Cardiac fibroblast (primary cell): ENCODE data around the gene DNAJB5.

Experiments
- DNase-seq, 2 donors: peaks; one replicate each; pipeline versions ENCODE4 v3.0.0 to v3.0.0-alpha.2; 2010; ENCODE audit warnings: low read depth in 2 of 2
- H3K4me3 ChIP-seq, 2 donors: replicated peaks in 1 of 2; 1 replicate in 1 of 2; 2 replicates in 1 of 2; pipeline ENCODE4 v1.5.1; 2011; ENCODE audit warnings: low read depth in 2 of 2, low read length in 2 of 2, mild to moderate bottlenecking in 2 of 2, moderate library complexity in 1 of 2
- TF ChIP-seq, protein P1 (sequence below): IDR thresholded peaks from one replicate; pipeline ENCODE4 v1.5.1; 2011; ENCODE audit warnings: low read depth, mild to moderate bottlenecking, low read length, inconsistent platforms

The DNAJB5 gene

DNA sequence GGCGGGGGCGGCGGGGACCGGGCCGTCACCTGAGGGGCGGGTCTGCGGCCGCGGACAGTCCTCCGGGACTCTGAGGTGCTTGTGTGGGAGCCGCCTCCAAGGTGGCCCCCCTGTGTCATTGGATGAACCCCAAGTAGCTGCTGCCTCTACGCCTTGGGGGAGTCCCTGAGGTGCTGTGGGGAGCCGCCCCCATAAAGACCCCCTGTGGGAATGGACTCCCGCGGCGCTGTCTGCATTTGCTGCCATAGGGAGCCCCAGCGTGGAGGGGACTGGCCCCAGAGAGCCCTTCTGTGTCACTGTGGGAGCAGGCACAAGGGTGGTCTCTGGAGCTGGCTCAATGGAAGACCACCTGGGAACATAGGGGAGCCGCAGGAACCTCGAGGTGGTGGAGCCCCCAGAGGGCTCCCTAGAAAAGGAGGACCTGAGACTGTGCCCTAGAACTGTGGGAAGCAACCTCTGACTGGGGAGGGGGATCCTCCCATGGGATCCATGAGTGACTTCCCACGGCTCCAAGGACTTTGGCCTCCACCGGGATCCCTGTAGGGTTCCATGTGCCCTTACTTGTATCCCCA is 31.0 kb upstream of the DNAJB5 start:
- DNase-seq = no peak
- TF ChIP-seq, protein P1, sequence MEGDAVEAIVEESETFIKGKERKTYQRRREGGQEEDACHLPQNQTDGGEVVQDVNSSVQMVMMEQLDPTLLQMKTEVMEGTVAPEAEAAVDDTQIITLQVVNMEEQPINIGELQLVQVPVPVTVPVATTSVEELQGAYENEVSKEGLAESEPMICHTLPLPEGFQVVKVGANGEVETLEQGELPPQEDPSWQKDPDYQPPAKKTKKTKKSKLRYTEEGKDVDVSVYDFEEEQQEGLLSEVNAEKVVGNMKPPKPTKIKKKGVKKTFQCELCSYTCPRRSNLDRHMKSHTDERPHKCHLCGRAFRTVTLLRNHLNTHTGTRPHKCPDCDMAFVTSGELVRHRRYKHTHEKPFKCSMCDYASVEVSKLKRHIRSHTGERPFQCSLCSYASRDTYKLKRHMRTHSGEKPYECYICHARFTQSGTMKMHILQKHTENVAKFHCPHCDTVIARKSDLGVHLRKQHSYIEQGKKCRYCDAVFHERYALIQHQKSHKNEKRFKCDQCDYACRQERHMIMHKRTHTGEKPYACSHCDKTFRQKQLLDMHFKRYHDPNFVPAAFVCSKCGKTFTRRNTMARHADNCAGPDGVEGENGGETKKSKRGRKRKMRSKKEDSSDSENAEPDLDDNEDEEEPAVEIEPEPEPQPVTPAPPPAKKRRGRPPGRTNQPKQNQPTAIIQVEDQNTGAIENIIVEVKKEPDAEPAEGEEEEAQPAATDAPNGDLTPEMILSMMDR = no peak
- H3K4me3 ChIP-seq = peak overlapping the region in 1 of 2 donors; percentile 22

DNA sequence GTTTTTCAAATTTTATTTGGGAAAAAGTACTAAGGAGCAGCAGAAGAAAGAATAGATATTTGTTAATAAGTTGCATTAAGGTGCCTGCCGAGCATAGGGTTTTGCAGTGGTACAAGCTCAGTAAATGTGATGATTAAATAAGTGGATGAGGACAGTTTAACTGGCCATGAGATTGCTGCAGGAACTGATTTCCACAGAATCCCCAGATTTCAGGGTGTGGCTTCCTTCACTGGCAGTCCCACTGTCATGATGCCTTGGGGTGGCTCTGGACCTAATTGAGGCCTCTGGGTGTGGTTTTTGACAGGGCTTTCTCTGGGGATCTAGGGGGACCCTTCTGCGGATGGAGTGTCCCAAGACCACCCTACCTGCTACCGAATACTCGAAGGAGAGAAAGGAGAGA is 30.1 kb upstream of the DNAJB5 start:
- TF ChIP-seq, protein P1 = no peak
- no peak overlapping the region for H3K4me3 ChIP-seq
- no peak for DNase-seq

DNA sequence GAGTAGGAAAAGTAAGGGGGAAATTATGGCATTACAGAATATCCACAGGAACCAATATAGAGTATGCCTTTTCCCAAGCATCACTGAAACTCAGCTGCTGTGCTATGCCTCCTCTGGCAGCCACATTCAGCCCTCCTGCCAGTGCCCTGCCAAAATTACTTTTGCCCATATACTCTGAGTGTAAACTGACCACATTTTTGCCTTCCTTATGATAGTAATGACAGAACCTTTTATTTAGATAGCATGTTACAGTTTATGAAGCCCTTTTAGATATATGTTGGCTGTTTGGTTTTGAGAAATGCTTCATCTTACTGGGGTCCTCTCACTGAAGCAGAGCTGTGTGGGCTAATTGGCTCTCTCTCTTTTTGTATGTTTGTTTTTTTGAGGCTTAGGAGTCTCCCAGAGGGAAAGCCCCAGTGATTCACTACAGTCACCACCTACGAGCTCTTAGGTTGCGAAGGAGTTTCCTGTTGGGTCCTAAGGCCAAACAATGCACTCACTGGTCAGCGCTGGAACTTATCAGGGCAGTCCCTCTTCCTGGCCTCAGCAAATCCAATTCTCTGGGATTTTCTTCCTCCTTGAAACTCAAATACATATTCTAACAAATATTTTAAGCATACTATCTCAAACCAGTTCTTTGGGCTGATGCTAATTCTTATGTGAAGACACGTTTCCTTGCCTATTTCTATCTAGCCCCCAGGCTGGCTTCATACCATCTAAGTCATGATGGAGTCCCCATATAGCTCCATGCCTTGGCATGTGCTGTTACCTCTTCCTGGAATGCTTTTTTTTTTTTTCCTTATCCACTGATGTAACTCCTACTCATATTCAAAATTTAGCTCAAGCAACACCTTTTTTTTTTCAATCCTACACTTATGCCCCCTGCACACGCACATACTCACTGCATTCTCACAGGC is 27.7 kb upstream of the DNAJB5 start:
- peak; percentile 75 to 87 for DNase-seq
- no peak overlapping the region for H3K4me3 ChIP-seq
- TF ChIP-seq, protein P1 = no peak

DNA sequence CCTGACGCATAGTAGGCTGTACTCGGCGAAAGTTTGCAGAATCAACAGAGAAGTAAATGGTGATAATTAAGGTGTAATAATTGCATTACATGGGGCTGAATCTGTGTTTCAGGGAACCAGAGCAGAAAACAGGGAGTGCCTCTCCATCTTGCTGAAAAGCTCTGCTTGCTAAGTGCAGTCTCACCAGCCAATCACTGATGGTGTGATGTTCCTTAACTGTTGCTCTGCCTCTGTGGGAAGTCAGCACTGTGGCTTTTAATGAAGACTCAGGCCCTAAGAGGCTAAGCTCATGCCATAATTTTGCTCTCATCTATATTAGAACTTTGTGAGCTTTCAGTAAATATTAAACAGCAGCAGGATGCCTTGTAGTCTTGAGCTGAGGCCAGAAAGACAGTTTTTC is 27.0 kb upstream of the DNAJB5 start:
- DNase-seq = no peak

DNA sequence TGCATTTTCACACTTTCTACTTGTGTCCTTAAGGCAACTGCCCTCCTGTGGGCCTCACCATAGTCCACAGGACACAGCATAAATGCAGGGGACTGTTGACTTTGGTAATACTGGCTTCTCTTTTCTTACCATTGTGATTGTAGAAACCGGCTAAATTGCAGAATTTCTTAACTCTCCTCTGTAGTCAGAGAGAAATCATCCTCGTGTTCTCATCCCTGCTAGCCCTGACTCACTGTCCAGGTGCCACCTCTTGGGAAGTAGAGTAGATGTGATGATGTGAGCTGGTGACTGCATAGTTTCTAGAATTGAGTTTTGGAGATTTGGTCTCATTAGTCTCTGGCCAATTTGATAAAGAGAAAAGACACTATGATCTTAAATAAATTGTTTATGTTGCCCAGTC is 26.0 kb upstream of the DNAJB5 start:
- no peak overlapping the region for H3K4me3 ChIP-seq
- no peak for DNase-seq
- TF ChIP-seq, protein P1 = no peak

More for the DNA sequence above, 27.0 kb upstream of the DNAJB5 start:
- H3K4me3 ChIP-seq = no peak overlapping the region
- TF ChIP-seq, protein P1 = no peak

DNA sequence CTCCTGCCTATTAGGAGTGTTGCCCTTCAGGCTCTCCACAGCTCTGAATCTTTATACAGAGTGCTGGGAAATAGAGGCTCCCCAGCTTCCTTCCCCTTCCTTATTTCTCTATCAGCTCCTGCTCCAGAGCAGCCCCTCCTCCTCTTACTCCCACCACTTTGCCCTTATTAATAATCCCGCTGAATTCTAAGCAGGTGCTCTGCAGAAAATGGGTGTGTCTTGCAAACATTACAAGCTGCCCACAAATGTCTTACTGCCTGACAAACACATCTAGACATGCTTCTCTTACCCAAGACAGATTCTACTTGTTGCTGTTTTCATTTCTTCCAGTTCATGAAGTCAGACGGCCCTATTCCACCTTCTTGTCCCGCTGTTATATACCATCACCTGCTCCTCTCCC is 25.1 kb upstream of the DNAJB5 start:
- H3K4me3 ChIP-seq = no peak overlapping the region
- TF ChIP-seq, protein P1 = no peak
- DNase-seq = no peak
